Effector memory CD4-positive, alpha-beta T cell (primary cell): Measurements from ENCODE around the gene EEF2K.

ENCODE experiments used
- DNase-seq, 3 donors: peaks; one replicate each; pipeline ENCODE4 v3.0.0-alpha.2; 2020
- H3K27ac ChIP-seq: 2 replicates; pipeline ENCODE4 v1.7.0; 2013; ENCODE audit warnings: mild to moderate bottlenecking, low read length, moderate library complexity; ENCODE audit not compliant: insufficient read depth, poor library complexity, severe bottlenecking
- H3K27me3 ChIP-seq: replicated peaks from 2 replicates; pipeline ENCODE4 v1.7.0; 2013; ENCODE audit warnings: mild to moderate bottlenecking, low read length; ENCODE audit not compliant: insufficient read depth, control insufficient read depth, poor library complexity, severe bottlenecking
- H3K36me3 ChIP-seq: 2 replicates; pipeline ENCODE4 v1.7.0; 2013; ENCODE audit warnings: mild to moderate bottlenecking, low read length, moderate library complexity; ENCODE audit not compliant: control insufficient read depth, insufficient read depth
- H3K4me1 ChIP-seq: 2 replicates; pipeline ENCODE4 v1.7.0; 2013; ENCODE audit warnings: low read length, mild to moderate bottlenecking; ENCODE audit not compliant: control insufficient read depth, insufficient read depth, poor library complexity, severe bottlenecking
- H3K4me3 ChIP-seq: 2 replicates; pipeline ENCODE4 v1.7.0; 2013; ENCODE audit warnings: low read length, low read depth, mild to moderate bottlenecking; ENCODE audit not compliant: insufficient read depth, poor library complexity, severe bottlenecking
- H3K9me3 ChIP-seq: 2 replicates; pipeline ENCODE4 v1.7.0; 2013; ENCODE audit warnings: mild to moderate bottlenecking, low read length, moderate library complexity; ENCODE audit not compliant: control insufficient read depth

The EEF2K gene

GRCh38 chr16:22328081-22328725 is 122.1 kb downstream of the EEF2K start:
- Histone ChIP-seq H3K36me3 (peaks cover 72% of the 10 kb centered on the region), H3K4me3 (no peak overlapping the region), H3K27ac (no peak overlapping the region), H3K27me3 (no peaks in the 10 kb centered on the region), H3K9me3 (no peaks in the 10 kb centered on the region), H3K4me1 (no peaks in the 10 kb centered on the region)
- no peak for DNase-seq

GRCh38 chr16:22329199-22329695 is 123.2 kb downstream of the EEF2K start:
- no peaks in the 10 kb centered on the region for H3K9me3 ChIP-seq
- H3K27me3 ChIP-seq, result no peaks in the 10 kb centered on the region
- DNase-seq, result no peak
- no peak overlapping the region for H3K27ac ChIP-seq
- H3K36me3 ChIP-seq, result peaks cover 71% of the 10 kb centered on the region
- no peak overlapping the region for H3K4me3 ChIP-seq
- H3K4me1 ChIP-seq, result no peaks in the 10 kb centered on the region

GRCh38 chr16:22330326-22330725 is 124.2 kb downstream of the EEF2K start:
- DNase-seq, result no peak
- H3K27me3 ChIP-seq, result no peaks in the 10 kb centered on the region
- no peaks in the 10 kb centered on the region for H3K4me1 ChIP-seq
- no peaks in the 10 kb centered on the region for H3K9me3 ChIP-seq
- no peak overlapping the region for H3K27ac ChIP-seq
- H3K36me3 ChIP-seq, result peaks cover 71% of the 10 kb centered on the region
- H3K4me3 ChIP-seq, result no peak overlapping the region

- Histone ChIP-seq H3K27me3 (no peaks in the 10 kb centered on the region), H3K9me3 (peaks cover 6% of the 10 kb centered on the region), H3K4me3 (no peak overlapping the region), H3K4me1 (no peaks in the 10 kb centered on the region), H3K27ac (no peak overlapping the region), H3K36me3 (peaks cover 60% of the 10 kb centered on the region)
- no peak for DNase-seq
Measured at GRCh38 chr16:22333457-22333994, 127.4 kb downstream of the EEF2K start.

GRCh38 chr16:22335668-22336246 is 129.7 kb downstream of the EEF2K start:
- DNase-seq, result no peak
- H3K36me3 ChIP-seq, result peaks cover 51% of the 10 kb centered on the region
- H3K27ac ChIP-seq, result no peak overlapping the region
- H3K9me3 ChIP-seq, result peaks cover 6% of the 10 kb centered on the region
- no peaks in the 10 kb centered on the region for H3K4me1 ChIP-seq
- H3K4me3 ChIP-seq, result no peak overlapping the region
- no peaks in the 10 kb centered on the region for H3K27me3 ChIP-seq

- H3K4me3 ChIP-seq, result no peak overlapping the region
- no peaks in the 10 kb centered on the region for H3K27me3 ChIP-seq
- H3K36me3 ChIP-seq, result peaks cover 51% of the 10 kb centered on the region
- H3K9me3 ChIP-seq, result peaks cover 6% of the 10 kb centered on the region
- H3K27ac ChIP-seq, result no peak overlapping the region
- DNase-seq, result no peak
- no peaks in the 10 kb centered on the region for H3K4me1 ChIP-seq
Measured at GRCh38 chr16:22336581-22336980, 130.5 kb downstream of the EEF2K start.

GRCh38 chr16:22337045-22337444 is 131.0 kb downstream of the EEF2K start:
- no peaks in the 10 kb centered on the region for H3K27me3 ChIP-seq
- H3K9me3 ChIP-seq, result peaks cover 6% of the 10 kb centered on the region
- no peak for DNase-seq
- H3K27ac ChIP-seq, result no peak overlapping the region
- no peak overlapping the region for H3K4me3 ChIP-seq
- H3K4me1 ChIP-seq, result no peaks in the 10 kb centered on the region
- H3K36me3 ChIP-seq, result peaks cover 47% of the 10 kb centered on the region

GRCh38 chr16:22337849-22338635 is 132.0 kb downstream of the EEF2K start:
- H3K4me1 ChIP-seq, result no peaks in the 10 kb centered on the region
- no peak overlapping the region for H3K4me3 ChIP-seq
- no peak for DNase-seq
- H3K27ac ChIP-seq, result no peak overlapping the region
- H3K9me3 ChIP-seq, result peaks cover 6% of the 10 kb centered on the region
- no peaks in the 10 kb centered on the region for H3K27me3 ChIP-seq
- peaks cover 45% of the 10 kb centered on the region for H3K36me3 ChIP-seq
